AG08396 (cell line): ENCODE measurements around the gene EFHB.
A peak's percentile ranks its signal among the peaks of the same experiment; 100 is the strongest.
"Not testable (repeated sequence)": the region's sequence is repeated elsewhere in the genome, so short reads cannot be mapped to it uniquely, and the experiment has no call there.

Experiments
- DNase-seq: peaks from one replicate; pipeline ENCODE4 v3.0.0; 2012; ENCODE audit warnings: low spot score, mixed read lengths

Gene EFHB

DNA sequence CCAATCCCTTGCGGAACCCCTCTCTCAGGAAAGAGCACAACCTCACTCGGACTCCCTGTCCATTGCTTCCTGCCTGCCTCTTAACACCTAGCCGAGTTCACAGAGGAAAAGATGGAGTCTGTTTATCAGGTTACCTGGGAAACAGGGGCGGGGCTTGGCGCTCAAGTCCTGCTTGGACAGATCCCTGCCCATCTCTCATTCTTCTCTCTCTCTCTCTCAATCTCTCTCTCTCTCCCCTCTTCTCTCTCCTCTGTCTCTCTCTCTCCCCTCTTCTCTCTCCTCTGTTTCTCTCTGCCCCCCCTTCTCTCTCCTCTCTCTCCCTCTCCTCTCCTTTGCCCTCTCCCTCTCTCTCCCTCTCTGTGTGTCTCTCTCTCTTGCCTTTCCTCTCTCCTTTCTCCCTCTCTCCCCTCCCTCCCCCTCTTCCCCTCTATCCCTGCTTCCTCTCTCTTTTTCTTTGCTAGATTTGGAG, at the start of gene EFHB:
TSS of gene EFHB (minus strand) at position 120 of the 469 bp plus-strand sequence. CDS start 199 bp downstream, outside the sequence.
- no peak for DNase-seq

DNA sequence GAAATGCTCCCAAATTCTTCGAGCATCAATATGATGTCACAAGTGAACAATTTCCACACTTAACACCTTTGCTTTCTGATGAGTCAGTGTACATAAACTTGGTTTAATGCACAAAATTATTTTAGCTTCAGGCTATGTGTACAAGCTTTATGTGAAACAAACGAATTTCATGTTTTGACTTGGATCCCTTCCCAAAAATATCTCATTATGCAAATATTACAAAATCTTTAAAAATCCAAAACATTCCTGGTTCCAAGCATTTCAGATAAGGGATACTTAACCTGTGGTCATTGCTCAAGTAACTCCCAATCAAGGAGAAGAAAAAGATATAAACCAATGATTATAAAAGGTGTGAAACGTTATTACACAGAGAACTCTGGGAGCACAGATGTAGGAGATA, 38.0 kb upstream of the EFHB start:
- no peak for DNase-seq

DNA sequence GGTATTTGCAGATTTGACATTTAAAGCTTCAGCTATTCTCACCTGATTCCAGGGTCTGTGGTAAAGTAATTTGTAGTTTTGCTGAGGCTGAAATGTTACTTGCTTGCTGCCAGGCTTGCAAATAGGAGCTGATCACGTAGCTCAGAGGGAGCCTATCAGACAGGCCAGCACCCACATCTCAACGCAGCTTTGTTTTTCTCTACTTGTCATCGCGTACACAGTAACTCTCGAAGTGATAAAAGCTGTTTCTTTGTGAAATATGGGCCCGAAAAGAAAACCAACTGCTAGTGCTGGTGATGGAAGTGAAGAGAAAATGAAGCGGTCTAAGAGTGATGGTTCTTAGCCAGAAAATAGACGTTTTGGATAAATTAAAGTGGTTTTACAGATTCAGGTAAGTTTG, 36.3 kb upstream of the EFHB start:
- no peak for DNase-seq

GRCh38 chr3:19967812-19968211, 33.8 kb upstream of the EFHB start:
- no peak for DNase-seq

DNA sequence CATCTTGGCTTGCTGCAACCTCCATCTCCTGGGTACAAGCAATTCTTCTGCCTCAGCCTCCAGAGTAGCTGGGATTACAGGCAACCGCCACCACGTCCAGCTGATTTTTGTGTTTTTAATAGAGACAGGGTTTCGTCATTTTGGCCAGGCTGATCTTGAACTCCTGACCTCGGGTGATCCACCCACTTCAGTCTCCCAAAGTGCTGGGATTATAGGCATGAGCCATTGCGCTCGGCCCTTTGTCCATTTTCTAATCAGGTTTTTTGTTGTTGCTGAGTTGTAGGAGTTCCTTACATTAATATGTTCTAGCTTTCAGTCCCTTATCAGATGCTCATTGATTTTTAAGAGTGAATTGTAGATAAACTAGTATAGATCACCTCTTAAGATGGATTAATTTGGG, 33.2 kb upstream of the EFHB start:
- DNase-seq = no peak

DNA sequence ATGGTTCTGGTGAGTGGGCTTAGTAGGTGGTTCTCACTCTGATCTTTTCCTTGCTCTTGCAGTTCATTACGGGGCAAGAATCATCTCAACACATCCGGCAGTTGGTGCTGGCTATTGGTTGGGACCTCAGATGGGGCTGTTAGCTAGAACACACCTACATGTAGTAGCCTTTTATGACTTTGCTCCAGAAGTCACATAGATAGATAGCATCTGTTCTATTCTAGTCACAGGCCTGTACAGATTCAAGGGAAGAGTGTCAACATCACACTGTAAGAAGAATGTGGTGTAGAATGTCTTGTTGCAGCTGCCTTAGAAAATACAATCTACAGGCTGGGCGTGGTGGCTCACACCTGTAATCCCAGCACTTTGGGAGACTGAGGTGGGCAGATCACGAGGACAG, 27.9 kb upstream of the EFHB start:
- no peak for DNase-seq

GRCh38 chr3:19960696-19961095, 26.7 kb upstream of the EFHB start:
- no peak for DNase-seq

- DNase-seq = no peak
Observed at GRCh38 chr3:19959505-19959904, 25.5 kb upstream of the EFHB start.

GRCh38 chr3:19957354-19957753, 23.3 kb upstream of the EFHB start:
- DNase-seq = not testable (repeated sequence)

- DNase-seq = no peak
Observed at GRCh38 chr3:19954676-19955075, 20.7 kb upstream of the EFHB start.

- no peak for DNase-seq
Observed at GRCh38 chr3:19950316-19950715, 16.3 kb upstream of the EFHB start.

GRCh38 chr3:19948226-19948591, 14.2 kb upstream of the EFHB start:
- no peak for DNase-seq

GRCh38 chr3:19947549-19948225, 13.7 kb upstream of the EFHB start:
- peak; percentile 52 for DNase-seq

DNA sequence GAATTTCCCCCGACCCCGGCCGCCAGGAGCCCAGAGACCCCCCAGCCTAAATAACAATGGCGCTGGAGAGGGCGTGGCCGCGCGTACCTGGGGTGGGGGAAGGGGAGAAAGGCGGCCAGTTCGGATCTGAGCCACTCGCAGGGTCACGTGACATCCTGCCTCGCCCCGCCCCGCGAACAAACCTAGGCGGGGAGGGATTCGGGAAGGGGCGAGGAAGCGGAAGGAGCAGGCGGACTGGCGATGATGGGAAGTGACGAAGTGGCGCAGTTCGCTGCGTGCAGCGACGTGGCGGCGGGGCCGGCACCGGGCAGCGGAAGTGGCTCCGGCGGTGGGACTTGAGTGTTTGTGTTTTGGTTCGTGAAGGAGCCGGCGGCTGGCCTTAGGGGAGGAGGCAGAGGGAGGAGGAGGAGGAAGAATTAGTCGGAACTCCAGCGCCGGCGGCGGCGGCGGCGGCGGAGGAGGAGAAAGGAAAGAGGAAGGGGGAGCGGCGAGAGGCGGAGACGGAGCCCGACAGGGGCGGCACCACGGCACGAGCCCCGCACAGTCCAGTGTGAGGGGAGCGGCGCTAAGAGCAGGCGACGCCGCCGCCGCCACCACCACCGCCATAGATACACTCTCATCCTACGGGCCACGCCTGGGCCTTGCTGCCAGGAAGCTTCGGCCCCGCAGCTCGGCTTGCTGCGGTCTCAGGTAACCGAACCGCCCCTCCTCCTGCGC, 13.0 kb upstream of the EFHB start, which contains the start of gene RAB5A:
TSS of gene RAB5A (plus strand) at position 266 of the 717 bp plus-strand sequence. CDS start 3,802 bp downstream, outside the sequence.
- peak; percentile 96 for DNase-seq

DNA sequence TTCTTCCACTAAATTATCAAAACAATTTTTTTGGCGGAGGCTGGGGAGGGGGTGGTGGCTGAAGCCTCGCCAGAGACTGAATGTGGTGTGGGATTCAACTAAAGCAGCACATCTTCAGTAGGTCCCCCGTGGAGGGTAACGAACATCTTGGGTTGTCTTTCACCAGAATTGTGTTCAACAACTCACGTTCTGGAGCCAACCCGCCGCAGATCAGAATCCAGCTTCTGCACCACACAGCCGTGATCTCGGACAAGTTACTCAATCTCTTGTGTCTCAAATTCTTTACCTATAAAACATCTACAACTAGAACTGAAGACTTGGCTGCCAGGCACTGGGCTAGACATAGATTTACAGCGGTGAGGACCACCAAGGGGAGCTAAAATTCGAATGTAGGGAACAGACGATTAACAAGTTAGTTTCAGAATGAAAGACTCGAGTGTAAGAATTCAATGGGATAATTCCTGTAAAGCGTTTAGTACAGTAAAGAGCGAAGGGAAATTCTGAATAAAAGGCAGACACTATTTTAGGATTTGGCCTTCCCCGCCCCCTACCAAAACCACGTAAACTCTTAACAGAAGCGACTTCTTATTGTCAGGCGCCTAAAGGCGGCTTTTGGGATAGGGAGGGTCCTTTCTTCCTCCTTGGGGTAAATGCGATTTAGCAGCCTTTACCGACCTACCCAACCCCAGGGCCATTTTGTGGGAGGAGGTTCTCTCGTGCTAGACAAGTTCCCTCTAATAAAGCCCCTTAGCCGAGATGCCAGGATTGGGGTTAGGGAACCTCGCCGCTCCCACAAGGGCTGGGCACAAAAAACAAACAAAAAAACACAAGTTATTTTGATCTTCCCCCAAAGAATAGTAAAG, 12.2 kb upstream of the EFHB start:
- DNase-seq = peak; percentile 32

GRCh38 chr3:19945534-19945933, 11.5 kb upstream of the EFHB start:
- DNase-seq = no peak

DNA sequence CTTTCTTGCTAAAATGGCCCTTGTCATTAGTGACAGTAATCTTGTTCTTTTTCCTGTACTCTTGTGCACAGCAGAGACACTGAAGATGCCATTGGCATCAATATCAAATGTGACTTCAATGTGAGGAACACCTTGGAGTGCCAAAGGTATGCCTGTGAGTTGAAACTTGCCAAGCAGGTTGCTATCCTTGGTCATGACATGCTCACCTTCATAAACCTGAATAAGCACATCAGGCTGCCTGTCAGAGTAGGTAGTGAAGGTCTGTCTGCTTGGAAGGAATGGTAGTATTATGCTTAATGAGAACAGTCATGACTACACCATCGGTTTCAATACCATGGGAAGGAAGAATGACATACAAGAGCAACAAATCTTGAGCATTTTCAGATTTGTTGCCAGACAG, 6.6 kb upstream of the EFHB start:
- no peak for DNase-seq

GRCh38 chr3:19938295-19938627, 4.2 kb upstream of the EFHB start:
- no peak for DNase-seq

DNA sequence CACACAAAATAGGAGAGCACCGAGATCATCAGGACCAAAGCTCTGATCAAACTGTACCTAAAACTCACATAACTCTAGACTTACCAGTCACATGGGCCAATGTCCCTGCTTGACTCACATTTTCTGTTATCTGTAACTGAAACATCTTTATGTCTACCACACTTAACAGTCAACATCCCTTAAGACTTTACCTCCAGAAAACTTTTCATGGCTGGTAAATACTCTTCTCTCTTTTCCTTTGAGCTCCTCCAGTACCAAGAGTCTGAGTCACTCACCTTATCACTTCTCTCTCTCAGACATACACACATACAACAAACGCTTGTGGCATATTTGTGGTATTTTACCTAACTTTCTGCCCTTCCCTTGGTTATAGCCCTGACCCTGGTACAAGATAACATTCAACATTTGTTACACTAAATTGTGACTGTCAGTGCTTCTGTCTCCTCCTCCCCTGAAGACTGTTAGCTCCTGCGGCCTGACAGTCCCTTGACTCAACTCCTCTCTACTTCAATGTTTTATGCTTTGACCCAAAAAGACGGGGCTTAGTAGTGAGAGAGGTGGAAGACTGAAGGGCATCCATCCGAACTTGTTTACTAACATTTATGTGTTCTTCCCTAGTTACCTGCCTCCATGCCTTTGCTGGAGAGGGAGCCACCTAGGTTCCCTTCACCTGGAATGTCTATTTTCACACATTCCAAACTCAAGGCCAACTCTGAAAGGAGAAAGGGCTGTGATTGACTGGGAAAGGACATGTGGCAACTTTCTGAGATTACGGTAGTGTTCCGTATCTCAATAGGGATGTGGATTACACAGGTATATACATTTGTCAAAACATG, 3.7 kb upstream of the EFHB start:
- DNase-seq = no peak

GRCh38 chr3:19932422-19932821, 1.6 kb downstream of the EFHB start:
- DNase-seq = no peak

- no peak for DNase-seq
Observed at GRCh38 chr3:19931767-19932188, 2.2 kb downstream of the EFHB start.

DNA sequence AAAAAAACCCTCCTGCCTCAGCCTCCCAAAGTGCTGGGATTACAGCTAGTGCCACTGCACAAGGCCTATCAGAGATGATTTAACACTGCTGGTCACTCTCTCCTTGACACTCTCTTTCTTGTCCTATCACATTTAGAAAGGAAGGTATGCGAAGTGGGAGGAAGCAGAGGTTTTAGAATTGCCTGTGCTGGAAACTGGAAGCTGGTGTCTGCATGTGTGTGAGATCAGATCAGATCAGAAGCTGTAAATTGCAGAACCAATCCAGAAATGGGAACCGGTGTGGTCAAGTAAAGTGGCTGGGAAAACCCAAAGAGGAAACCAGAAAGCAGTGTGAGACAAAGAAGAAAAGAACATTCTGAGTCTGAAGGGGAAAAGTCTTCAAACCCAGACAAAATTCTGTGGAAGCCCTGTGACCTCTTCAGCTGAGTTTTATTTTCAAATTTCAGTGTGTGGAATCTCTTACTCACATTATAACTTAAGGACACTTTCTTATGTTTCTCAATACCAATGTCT, 2.8 kb downstream of the EFHB start:
- DNase-seq = no peak
